SK-N-SH (cell line): Measurements from ENCODE around the gene INF2. TPM values are rescaled to one million over a fixed set of nuclear protein-coding genes. Genes with fewer than 3 reads are reported as not detected.
A peak's percentile ranks its signal among the peaks of the same experiment; 100 is the strongest.

ENCODE experiments used
- CTCF ChIA-PET: fragments of 300-600, 350-600 bp; formaldehyde crosslinking; extraction: SDS; loops from one replicate; lab custom pipeline; 2021; lab: Yijun Ruan, JAX
- POLR2A ChIA-PET: fragments of 350-600 bp; sonication (Branson Sonifier 250); formaldehyde crosslinking; extraction: SDS; loops from one replicate; lab custom pipeline; 2020; ENCODE audit warnings: antibody characterized with exemption, inconsistent platforms; lab: Yijun Ruan, JAX
- DNase-seq: peaks from one replicate; pipeline ENCODE4 v3.0.0; 2012
- H2AFZ ChIP-seq: fragments of 200-600 bp; sonication (generic); 2 replicates; pipeline ENCODE4 v1.8.1; 2016; ENCODE audit warnings: antibody characterized with exemption, mild to moderate bottlenecking, low read depth
- H3F3A ChIP-seq: fragments of 200-600 bp; sonication (generic); replicated peaks from 2 replicates; pipeline ENCODE3; 2016; ENCODE audit warnings: antibody characterized with exemption, mild to moderate bottlenecking; ENCODE audit not compliant: insufficient read depth
- H3K27ac ChIP-seq, 2 experiments: fragments of 200-500 bp in 1 of 2; fragments of 200-600 bp in 1 of 2; sonication (Bioruptor generic) in 1 of 2; sonication (generic), shearing (Covaris generic) in 1 of 2; 2 replicates each; pipeline versions ENCODE4 v1.5.1 to v1.6.1; 2014 to 2016; ENCODE audit warnings: low read depth in 2 of 2, inconsistent platforms in 1 of 2, low read length in 1 of 2, mild to moderate bottlenecking in 1 of 2, mixed read lengths in 1 of 2
- H3K27me3 ChIP-seq: fragments of 200-600 bp; sonication (generic), shearing (Covaris generic); 2 replicates; pipeline ENCODE4 v1.6.1; 2016; ENCODE audit warnings: mixed run types; ENCODE audit not compliant: insufficient read depth
- H3K36me3 ChIP-seq, 2 experiments: fragments of 200-500 bp in 1 of 2; fragments of 200-600 bp in 1 of 2; sonication (Bioruptor generic) in 1 of 2; sonication (generic) in 1 of 2; replicated peaks in 1 of 2; 2 replicates each; pipeline versions ENCODE3 to v1.5.1; 2014 to 2016; ENCODE audit warnings: low read length in 1 of 2, mild to moderate bottlenecking in 1 of 2; ENCODE audit not compliant: insufficient read depth in 2 of 2, control insufficient read depth in 1 of 2
- H3K4me1 ChIP-seq, 2 experiments: fragments of 200-500 bp in 1 of 2; fragments of 200-600 bp in 1 of 2; sonication (Bioruptor generic) in 1 of 2; sonication (generic), shearing (Covaris generic) in 1 of 2; 2 replicates each; pipeline versions ENCODE4 v1.5.1 to v1.6.1; 2014 to 2016; ENCODE audit warnings: low read depth in 1 of 2, low read length in 1 of 2, mixed run types in 1 of 2; ENCODE audit not compliant: insufficient read depth in 2 of 2, control insufficient read depth in 1 of 2
- H3K4me2 ChIP-seq: fragments of 200-600 bp; sonication (generic), shearing (Covaris generic); 2 replicates; pipeline ENCODE4 v1.6.1; 2017; ENCODE audit warnings: mixed run types
- H3K4me3 ChIP-seq, 2 experiments: fragments of 200-500 bp in 1 of 2; fragments of 200-600 bp in 1 of 2; sonication (Bioruptor generic) in 1 of 2; sonication (generic), shearing (Covaris generic) in 1 of 2; 2 replicates each; pipeline versions ENCODE4 v1.5.1 to v1.8.1; 2014 to 2016; ENCODE audit warnings: low read depth in 2 of 2, inconsistent platforms in 1 of 2, low read length in 1 of 2, mild to moderate bottlenecking in 1 of 2, mixed read lengths in 1 of 2, moderate library complexity in 1 of 2
- H3K79me2 ChIP-seq: fragments of 200-600 bp; sonication (generic); 2 replicates; pipeline ENCODE4 v1.8.1; 2017; ENCODE audit warnings: mild to moderate bottlenecking; ENCODE audit not compliant: insufficient read depth
- H3K9ac ChIP-seq: fragments of 200-600 bp; sonication (generic); 2 replicates; pipeline ENCODE4 v1.6.1; 2017; ENCODE audit warnings: mixed run types
- H3K9me2 ChIP-seq: fragments of 200-600 bp; sonication (generic); 2 replicates; pipeline ENCODE4 v1.6.1; 2017; ENCODE audit warnings: mixed run types
- H3K9me3 ChIP-seq: fragments of 200-600 bp; sonication (generic); 2 replicates; pipeline ENCODE4 v1.6.1; 2017; ENCODE audit warnings: mixed run types, mild to moderate bottlenecking, moderate library complexity
- H4K20me1 ChIP-seq: fragments of 200-600 bp; sonication (generic); 2 replicates; pipeline ENCODE4 v1.6.1; 2017; ENCODE audit warnings: mild to moderate bottlenecking, mixed run types; ENCODE audit not compliant: insufficient read depth
- CHD2 ChIP-seq: fragments of 150-350 bp; IDR thresholded peaks from 2 replicates; pipeline ENCODE4 v1.6.1; 2018; ENCODE audit warnings: low read length; ENCODE audit not compliant: partially characterized antibody
- ELF1 ChIP-seq: IDR thresholded peaks from 2 replicates; pipeline ENCODE4 v1.4.0; 2012
- EZH2phosphoT487 ChIP-seq: fragments of 200-600 bp; sonication (generic); IDR thresholded peaks from 2 replicates; pipeline ENCODE4 v1.6.1; 2017; ENCODE audit warnings: low read depth, mixed run types, mild to moderate bottlenecking, antibody characterized with exemption, moderate library complexity, borderline replicate concordance
- FOSL2 ChIP-seq: IDR thresholded peaks from 2 replicates; pipeline ENCODE4 v1.4.0; 2012; ENCODE audit warnings: low read depth, mild to moderate bottlenecking, moderate library complexity, borderline replicate concordance
- FOXJ3 ChIP-seq: sonication (generic); formaldehyde crosslinking; IDR thresholded peaks from 2 replicates; pipeline ENCODE4 v1.5.1; 2020; ENCODE audit warnings: mild to moderate bottlenecking, missing genetic modification reagents
- GATA2 ChIP-seq: sonication (generic); formaldehyde crosslinking; IDR thresholded peaks from 2 replicates; pipeline ENCODE4 v1.5.0; 2020; ENCODE audit warnings: mild to moderate bottlenecking, missing genetic modification reagents
- MXI1 ChIP-seq: IDR thresholded peaks from 2 replicates; pipeline ENCODE4 v1.6.1; 2012; ENCODE audit warnings: mild to moderate bottlenecking, low read depth, low read length, improper control_type of control experiment
- NRF1 ChIP-seq: IDR thresholded peaks from 2 replicates; pipeline ENCODE4 v1.6.1; 2012; ENCODE audit warnings: low read depth, mild to moderate bottlenecking, low read length
- POLR2AphosphoS5 ChIP-seq: IDR thresholded peaks from 2 replicates; pipeline ENCODE4 v1.6.1; 2012; ENCODE audit warnings: low read depth, low read length
- RAD21 ChIP-seq: IDR thresholded peaks from 2 replicates; pipeline ENCODE4 v1.6.1; 2012; ENCODE audit warnings: mild to moderate bottlenecking, low read length
- RCOR1 ChIP-seq: fragments of 150-350 bp; IDR thresholded peaks from 2 replicates; pipeline ENCODE4 v1.6.1; 2017; ENCODE audit warnings: antibody characterized with exemption, low read length
- RFX5 ChIP-seq: IDR thresholded peaks from 2 replicates; pipeline ENCODE4 v1.6.1; 2012; ENCODE audit warnings: mild to moderate bottlenecking, improper control_type of control experiment, low read length
- SMC3 ChIP-seq: IDR thresholded peaks from 2 replicates; pipeline ENCODE4 v1.6.1; 2012; ENCODE audit warnings: low read depth, low read length, improper control_type of control experiment
- TAF1 ChIP-seq: IDR thresholded peaks from 2 replicates; pipeline ENCODE4 v1.6.1; 2012; ENCODE audit warnings: low read depth, mild to moderate bottlenecking, low read length, moderate library complexity, borderline replicate concordance
- WGBS: methylation state at CpG from one replicate; pipeline ENCODE4 v1.1.6; 2017; ENCODE audit warnings: low lambda C conversion rate; 5-methylcytosine and 5-hydroxymethylcytosine counted together
- polyA plus RNA-seq, 3 experiments: library from polyadenylated mRNA; depleted of rRNA; stranded (reverse); fragments of >200 nt; gene quantifications; 2 replicates each; pipeline ENCODE4 v1.2.3, GENCODE V29; 2012
- TF ChIP-seq, protein P1 (sequence below): fragments of 200-600 bp; sonication (generic); IDR thresholded peaks from 2 replicates; pipeline ENCODE4 v1.6.1; 2017; ENCODE audit warnings: antibody characterized with exemption, mild to moderate bottlenecking, moderate library complexity
- TF ChIP-seq, protein P2 (sequence below): fragments of 150-350 bp; IDR thresholded peaks from 2 replicates; pipeline ENCODE4 v1.6.1; 2016; ENCODE audit warnings: mild to moderate bottlenecking, low read depth, low read length
- TF ChIP-seq, protein P3 (sequence below): IDR thresholded peaks from 2 replicates; pipeline ENCODE4 v1.4.0; 2012; ENCODE audit warnings: low read depth, borderline replicate concordance
- TF ChIP-seq, protein P4 (sequence below): IDR thresholded peaks from 2 replicates; pipeline ENCODE4; 2012
- TF ChIP-seq, protein P5 (sequence below): fragments of 150-350 bp; IDR thresholded peaks from 2 replicates; pipeline ENCODE4 v1.6.1; 2017; ENCODE audit warnings: antibody characterized with exemption, low read length, low read depth, borderline replicate concordance

INF2 gene
- polyA plus RNA-seq, 1 of the 3 experiments (the other 2 are of a cell fraction), result 32.5 TPM

DNA sequence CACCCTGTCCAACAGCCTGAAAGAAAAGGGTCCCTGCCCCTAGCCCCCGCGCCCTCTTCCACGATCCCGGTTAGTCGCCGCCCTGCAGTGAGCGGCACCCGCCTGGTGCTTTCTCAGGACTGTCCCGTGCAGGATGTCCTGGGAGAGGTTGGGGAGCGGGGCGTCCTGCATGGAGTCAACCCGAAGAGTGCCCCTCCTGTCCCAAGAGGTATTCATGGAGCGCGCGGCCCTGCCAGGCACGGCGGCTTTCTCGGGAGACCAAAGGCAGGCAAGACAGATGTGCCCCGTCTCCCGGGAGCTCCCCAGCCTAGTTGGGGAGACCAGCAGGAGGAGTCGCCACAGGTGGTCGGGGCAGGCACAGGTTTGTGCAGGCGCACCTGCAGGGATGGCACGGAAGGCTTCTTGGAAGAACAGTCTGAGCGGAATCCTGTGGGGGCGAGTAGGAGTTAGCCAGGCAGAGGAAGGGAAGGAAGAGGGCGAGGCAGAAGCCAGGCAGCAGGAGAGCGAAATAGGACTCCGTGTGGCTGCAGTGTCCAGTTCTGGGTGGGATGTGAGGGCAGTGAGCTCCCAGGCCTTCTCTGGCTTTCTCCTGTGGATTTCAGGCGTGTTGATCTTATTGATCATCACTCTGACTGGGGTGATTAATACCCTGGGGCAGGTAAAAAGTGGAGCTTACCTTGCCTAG lies 64.3 kb downstream of the INF2 start:
- WGBS, result 2% methylated on average over 19 of the region's 30 CpGs
- Histone ChIP-seq H3K4me2 (peak overlapping the region; percentile 98), H3K27me3 (no peaks in the 10 kb centered on the region), H3K9ac (peak overlapping the region; percentile 98), H3F3A (peaks cover 7% of the 10 kb centered on the region), H3K4me1 (peaks cover 8 to 14% of the 10 kb centered on the region in 2 experiments; a peak in 3 of 4 replicates), H3K4me3 (peak overlapping the region; percentile 88 to 99), H3K27ac (peak overlapping the region; percentile 70 to 72; a peak in 3 of 4 replicates), H2AFZ (no peak overlapping the region; the same call in 1 of the 2 replicates), H4K20me1 (peaks cover 31% of the 10 kb centered on the region), H3K9me3 (no peaks in the 10 kb centered on the region), H3K9me2 (no peaks in the 10 kb centered on the region), H3K79me2 (peaks cover 49% of the 10 kb centered on the region), H3K36me3 (peaks cover 8 to 25% of the 10 kb centered on the region in 2 experiments)
- POLR2A ChIA-PET, result interaction anchor here (0.8 to 1.4 kb wide), 3 partner anchors 15 to 72 kb away, joined by 3 to 8 read pairs (median 3); no protein-coding TSS in a partner anchor
- DNase-seq, result no peak
- CTCF ChIA-PET, result interaction anchor here (0.6 to 4.1 kb wide), 7 partner anchors 14 to 84 kb away, joined by 3 to 37 read pairs (median 5); partner anchors contain the start of gene ADSS1
- TF ChIP-seq CHD2 (no peak), RFX5 (no peak), GATA2 (CRISPR knock-in tag) (no peak), ELF1 (no peak), NRF1 (no peak), POLR2AphosphoS5 (no peak), RCOR1 (no peak), FOXJ3 (CRISPR knock-in tag) (no peak), TAF1 (no peak; the same call in 1 of the 2 replicates), RAD21 (no peak), EZH2phosphoT487 (no peak), SMC3 (no peak), FOSL2 (no peak), MXI1 (no peak)
- TF ChIP-seq, protein P1, sequence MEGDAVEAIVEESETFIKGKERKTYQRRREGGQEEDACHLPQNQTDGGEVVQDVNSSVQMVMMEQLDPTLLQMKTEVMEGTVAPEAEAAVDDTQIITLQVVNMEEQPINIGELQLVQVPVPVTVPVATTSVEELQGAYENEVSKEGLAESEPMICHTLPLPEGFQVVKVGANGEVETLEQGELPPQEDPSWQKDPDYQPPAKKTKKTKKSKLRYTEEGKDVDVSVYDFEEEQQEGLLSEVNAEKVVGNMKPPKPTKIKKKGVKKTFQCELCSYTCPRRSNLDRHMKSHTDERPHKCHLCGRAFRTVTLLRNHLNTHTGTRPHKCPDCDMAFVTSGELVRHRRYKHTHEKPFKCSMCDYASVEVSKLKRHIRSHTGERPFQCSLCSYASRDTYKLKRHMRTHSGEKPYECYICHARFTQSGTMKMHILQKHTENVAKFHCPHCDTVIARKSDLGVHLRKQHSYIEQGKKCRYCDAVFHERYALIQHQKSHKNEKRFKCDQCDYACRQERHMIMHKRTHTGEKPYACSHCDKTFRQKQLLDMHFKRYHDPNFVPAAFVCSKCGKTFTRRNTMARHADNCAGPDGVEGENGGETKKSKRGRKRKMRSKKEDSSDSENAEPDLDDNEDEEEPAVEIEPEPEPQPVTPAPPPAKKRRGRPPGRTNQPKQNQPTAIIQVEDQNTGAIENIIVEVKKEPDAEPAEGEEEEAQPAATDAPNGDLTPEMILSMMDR, result no peak
- TF ChIP-seq, protein P2, sequence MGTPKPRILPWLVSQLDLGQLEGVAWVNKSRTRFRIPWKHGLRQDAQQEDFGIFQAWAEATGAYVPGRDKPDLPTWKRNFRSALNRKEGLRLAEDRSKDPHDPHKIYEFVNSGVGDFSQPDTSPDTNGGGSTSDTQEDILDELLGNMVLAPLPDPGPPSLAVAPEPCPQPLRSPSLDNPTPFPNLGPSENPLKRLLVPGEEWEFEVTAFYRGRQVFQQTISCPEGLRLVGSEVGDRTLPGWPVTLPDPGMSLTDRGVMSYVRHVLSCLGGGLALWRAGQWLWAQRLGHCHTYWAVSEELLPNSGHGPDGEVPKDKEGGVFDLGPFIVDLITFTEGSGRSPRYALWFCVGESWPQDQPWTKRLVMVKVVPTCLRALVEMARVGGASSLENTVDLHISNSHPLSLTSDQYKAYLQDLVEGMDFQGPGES, result no peak
- TF ChIP-seq, protein P3, sequence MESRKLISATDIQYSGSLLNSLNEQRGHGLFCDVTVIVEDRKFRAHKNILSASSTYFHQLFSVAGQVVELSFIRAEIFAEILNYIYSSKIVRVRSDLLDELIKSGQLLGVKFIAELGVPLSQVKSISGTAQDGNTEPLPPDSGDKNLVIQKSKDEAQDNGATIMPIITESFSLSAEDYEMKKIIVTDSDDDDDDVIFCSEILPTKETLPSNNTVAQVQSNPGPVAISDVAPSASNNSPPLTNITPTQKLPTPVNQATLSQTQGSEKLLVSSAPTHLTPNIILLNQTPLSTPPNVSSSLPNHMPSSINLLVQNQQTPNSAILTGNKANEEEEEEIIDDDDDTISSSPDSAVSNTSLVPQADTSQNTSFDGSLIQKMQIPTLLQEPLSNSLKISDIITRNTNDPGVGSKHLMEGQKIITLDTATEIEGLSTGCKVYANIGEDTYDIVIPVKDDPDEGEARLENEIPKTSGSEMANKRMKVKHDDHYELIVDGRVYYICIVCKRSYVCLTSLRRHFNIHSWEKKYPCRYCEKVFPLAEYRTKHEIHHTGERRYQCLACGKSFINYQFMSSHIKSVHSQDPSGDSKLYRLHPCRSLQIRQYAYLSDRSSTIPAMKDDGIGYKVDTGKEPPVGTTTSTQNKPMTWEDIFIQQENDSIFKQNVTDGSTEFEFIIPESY, result no peak
- TF ChIP-seq, protein P4, sequence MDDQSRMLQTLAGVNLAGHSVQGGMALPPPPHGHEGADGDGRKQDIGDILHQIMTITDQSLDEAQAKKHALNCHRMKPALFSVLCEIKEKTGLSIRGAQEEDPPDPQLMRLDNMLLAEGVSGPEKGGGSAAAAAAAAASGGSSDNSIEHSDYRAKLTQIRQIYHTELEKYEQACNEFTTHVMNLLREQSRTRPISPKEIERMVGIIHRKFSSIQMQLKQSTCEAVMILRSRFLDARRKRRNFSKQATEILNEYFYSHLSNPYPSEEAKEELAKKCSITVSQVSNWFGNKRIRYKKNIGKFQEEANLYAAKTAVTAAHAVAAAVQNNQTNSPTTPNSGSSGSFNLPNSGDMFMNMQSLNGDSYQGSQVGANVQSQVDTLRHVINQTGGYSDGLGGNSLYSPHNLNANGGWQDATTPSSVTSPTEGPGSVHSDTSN, result no peak
- TF ChIP-seq, protein P5, sequence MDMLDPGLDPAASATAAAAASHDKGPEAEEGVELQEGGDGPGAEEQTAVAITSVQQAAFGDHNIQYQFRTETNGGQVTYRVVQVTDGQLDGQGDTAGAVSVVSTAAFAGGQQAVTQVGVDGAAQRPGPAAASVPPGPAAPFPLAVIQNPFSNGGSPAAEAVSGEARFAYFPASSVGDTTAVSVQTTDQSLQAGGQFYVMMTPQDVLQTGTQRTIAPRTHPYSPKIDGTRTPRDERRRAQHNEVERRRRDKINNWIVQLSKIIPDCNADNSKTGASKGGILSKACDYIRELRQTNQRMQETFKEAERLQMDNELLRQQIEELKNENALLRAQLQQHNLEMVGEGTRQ, result no peak
